SW 1271 (cell line): ENCODE data around the gene PPP1R17.

Experiments
- DNase-seq, 2 experiments: peaks; one replicate each; lab custom pipeline; 2025; lab: John Stamatoyannopoulos, UW

The PPP1R17 gene

DNA sequence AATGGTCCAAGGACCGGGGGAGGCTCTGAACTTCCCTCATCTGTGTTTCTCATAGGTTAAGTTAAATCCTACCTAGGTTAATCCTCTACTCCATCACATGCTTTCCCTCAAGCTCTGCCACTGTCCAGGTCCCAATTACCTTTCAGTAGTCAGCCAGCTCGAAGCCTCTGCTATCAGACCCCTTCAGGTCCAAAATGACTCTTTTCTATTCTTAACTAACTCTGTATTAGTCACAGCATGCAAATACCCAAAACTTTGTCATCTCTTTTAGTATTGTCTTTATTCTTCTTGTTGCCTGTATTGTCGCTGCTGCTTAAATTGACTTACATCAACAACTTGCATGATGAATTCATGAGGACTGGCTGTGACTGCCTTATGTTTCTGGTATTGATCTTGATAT lies 15.3 kb downstream of the PPP1R17 start:
- no peak for DNase-seq

DNA sequence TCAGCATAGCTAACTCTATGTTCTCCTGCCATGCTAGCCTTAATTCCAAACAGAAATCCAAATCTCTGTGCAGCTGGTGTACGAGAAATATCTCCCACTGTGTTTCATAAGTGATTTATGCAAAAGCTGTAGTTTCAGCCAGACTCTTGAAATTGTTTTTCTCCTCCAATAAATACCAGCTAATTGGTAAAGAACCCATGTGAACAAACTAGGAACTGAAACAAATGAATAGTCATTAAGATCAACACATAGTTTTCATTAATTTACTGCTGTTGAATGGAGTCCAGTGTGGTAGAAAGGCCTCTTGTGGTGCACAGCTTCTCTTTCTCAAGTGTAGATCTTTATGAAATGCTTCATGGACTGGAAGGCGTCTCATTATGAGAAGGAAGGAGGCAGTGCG lies 18.4 kb downstream of the PPP1R17 start:
- no peak for DNase-seq

DNA sequence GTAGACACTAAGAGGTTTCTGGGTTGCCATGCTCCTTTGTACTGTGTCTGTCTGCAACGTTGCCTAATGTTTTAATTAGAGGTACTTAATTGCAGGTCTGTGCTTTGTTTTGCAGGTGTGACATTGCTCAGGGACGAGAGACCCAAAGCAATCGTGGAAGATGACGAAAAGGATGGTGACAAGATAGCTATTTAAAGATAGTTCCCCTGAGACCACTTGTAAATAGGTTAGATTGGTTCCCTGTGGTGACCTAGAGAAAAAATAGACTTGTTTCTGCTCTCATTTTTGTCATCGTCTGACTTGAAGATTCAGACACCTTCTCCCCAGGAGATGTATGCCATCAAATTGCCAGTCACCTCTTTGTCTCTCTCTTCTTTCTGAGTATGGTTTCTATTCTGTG lies 20.1 kb downstream of the PPP1R17 start:
- no peak for DNase-seq

DNA sequence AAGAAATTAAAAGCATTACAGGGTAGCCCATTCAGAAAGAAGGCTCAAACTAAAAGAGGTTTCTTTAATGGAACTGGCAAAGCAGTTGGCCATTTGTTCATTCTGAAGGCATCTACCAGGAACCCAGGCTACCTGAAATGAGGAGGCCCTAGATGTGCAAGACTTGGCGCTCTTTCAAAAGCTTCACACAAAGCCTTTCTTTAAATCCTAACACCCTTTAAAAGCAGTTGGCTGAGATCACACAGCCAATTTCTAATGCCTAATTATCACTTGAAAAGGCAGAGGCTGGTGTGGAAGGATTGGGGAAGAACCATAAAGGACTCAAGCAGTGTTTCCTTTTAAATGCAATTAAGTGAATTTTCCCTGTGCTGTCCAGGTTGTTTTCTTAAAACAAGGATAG lies 23.2 kb downstream of the PPP1R17 start:
- no peak for DNase-seq

DNA sequence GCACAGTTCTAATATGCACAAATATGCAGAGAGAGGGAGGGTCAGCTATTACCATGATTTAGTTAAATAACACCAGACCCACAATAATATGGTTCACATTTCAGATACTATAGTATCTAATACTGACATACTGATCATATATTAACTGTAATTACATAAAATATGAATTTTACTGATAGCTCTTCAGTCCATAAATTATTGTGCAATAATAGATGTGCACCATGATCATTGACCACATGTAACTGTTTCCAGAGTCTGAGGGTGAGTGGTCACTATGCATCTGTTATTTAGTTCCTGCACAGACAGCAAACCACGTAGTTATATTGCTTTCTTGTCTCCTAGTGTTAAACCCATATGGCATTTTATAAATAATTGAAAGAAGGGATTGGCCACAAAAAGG lies 29.3 kb downstream of the PPP1R17 start:
- no peak for DNase-seq

GRCh38 chr7:31720366-31720765 lies 33.4 kb downstream of the PPP1R17 start:
- DNase-seq, result no peak

DNA sequence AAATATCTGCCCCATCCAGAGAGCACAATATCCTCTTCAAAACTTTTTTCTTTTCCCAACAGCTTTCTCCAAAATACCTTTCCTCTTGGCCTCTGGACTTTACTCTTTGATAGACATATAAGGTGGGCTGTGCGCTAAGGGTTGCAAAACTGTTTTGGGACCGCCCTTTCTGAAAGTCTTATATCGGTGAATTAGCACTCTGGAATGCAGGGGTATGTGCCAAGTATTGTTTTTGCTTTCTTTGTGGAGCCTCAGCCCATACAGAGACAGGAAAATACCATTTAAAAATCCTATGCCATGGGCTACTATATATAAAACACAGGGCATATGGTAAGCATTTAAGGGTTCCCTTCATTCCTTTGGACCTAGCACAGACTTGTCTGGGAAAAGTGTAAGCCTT lies 37.7 kb downstream of the PPP1R17 start:
- no peak for DNase-seq

DNA sequence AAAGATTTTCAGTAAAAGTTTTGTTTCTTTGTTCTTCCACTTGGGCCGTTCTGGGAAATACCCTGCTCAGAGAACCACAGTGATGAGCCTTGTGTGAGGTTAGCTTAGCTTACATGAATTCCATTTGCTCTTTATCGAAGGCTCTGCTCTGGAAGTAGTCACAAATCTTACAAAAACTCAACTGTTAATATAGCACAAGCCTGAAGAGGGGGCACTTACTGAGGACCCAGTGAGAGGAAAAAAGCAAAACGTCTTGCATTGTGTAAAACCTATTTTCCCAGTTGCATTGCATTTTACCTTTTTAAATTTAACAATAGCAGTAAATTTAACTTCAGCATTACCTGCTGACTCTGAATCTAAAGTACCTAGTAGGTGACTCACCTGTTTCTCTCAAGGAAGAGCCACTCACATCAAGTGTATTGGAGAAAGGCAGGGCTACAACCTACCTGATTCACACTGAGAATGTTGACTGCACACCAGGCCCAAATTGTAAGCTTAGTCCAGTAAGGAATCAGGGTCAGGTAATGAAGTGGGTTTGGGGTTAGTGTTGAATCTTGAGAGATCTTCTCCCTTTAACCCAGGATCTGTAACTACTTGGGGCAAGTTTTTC lies 42.3 kb downstream of the PPP1R17 start:
- no peak for DNase-seq

DNA sequence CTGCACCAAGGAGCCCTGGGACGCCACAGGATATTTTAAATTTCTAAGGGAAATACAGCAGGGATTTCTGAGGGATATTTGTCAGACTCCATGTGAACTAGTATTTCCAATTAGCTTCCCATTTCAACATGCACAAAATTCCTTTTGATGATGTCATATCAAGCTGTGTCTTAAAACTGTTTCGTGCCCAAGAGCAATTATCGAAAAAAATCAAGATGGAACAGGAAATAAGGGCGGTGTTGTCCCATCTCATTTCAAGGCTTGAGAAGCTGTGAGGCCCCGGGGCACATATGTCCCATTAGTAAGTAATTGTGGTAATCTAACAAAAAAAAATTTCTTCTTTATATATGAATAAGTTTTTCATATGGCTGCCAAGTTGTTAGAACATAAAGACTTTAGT lies 47.4 kb downstream of the PPP1R17 start:
- DNase-seq, result no peak

DNA sequence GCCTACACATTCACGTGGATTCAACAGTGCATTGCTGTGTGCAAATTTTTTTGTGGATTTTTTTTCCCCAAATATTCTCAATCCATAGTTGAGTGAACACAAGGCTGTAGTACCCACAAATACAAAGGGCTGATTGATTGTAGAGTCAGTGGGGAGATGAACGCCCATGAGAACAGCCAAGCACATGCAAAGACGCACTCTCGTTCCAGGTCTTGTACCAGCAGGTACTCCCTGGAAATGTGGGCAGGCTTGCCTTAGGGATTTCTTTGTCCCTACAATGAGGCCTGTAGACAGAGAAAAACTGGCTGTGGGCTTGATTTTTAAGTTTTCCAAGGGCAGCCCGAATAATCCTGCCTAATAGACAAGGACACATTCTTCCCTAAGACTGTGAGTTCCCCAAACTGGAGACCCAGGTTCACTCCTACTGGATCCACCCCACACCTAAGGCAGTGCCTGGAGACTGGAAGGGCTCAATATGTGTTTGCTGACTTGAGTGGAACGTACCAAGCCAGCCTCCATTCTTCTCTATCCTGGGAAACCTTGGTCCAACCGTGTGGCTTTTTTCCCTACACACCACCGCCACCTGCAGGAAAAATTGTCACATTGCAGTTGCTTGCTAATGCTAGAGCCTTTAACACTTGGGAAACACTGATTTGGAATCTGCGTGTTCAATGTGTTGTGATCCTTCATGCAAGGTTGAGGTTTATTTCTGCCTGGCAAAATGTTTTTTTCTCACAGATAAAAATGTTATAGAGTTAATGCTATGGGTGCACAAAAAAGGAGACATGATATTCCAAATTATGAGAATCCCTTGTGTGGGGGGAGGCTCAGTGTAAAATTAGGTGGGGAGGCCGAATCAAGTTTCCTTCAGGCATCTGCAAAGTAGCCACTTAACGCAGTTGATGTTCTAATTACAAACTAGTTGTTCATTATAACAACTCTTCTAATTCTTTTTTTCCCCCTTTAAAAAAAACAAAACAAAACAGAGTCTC lies 49.3 kb downstream of the PPP1R17 start:
- peak; percentile 24 to 55 for DNase-seq

- no peak for DNase-seq
Observed at GRCh38 chr7:31741852-31742251, 54.8 kb downstream of the PPP1R17 start.

- DNase-seq, result peak in 1 of 2 experiments; percentile 78
Observed at GRCh38 chr7:31744294-31744874, 57.4 kb downstream of the PPP1R17 start.

DNA sequence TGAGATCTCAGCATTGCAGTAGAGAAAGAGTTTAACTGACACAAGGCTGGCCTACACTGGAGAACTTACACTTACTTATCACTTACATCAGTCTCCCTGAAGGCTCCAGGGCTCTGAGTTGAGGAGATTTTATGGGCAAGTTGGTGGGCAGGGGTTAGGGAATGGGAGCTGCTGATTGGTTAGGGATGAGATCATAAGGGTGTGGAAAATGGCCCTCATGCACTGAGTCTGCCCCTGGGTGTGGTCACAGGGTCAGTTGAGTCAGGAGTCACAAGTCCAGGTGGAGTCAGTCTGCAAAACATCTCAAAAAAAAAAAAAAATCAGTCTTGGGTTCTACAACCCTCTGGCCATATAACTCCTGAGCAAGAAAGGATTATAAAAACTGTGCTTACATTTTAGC lies 60.5 kb downstream of the PPP1R17 start:
- no peak for DNase-seq

DNA sequence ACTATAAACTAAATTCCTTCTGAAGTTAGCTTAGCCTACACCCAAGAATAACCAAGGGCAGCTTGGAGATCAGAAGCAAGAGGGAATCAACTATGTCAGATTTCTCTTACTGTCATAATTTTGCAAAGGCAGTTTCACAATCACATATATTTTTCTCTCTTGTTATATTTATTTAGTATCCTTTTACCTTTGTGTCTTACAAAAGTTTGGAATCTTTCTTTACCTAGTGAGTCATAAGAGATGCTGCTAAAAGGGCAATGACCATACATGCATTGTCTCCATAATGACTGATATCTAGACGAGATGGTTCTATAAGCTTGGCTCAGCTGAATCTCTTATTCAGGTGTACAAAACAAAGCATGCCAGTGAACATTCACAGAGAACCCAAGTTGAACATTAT lies 61.1 kb downstream of the PPP1R17 start:
- no peak for DNase-seq

DNA sequence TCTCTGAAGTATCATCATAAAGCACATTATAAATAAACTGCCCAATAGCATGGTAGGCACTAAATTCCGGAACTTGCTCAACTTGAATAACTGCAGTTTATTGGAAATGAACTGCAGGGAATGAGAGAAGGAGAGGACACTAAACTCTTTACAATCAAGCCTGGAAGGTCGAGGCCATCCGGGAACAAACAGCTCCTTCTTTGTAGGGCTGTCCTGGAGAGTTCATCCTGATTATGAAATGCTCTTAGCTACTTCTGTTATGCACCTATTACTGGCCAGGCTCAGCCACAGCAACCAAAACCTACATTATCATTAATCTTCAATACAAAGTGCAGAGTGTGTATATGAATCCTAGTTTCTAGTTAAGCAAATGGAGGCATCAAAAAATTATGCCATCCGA lies 64.7 kb downstream of the PPP1R17 start:
- no peak for DNase-seq
